ENCODE data around the gene ANKDD1B.
"Not testable (repeated sequence)": the region's sequence is repeated elsewhere in the genome, so short reads cannot be mapped to it uniquely, and the experiment has no call there.

The ANKDD1B gene

DNA sequence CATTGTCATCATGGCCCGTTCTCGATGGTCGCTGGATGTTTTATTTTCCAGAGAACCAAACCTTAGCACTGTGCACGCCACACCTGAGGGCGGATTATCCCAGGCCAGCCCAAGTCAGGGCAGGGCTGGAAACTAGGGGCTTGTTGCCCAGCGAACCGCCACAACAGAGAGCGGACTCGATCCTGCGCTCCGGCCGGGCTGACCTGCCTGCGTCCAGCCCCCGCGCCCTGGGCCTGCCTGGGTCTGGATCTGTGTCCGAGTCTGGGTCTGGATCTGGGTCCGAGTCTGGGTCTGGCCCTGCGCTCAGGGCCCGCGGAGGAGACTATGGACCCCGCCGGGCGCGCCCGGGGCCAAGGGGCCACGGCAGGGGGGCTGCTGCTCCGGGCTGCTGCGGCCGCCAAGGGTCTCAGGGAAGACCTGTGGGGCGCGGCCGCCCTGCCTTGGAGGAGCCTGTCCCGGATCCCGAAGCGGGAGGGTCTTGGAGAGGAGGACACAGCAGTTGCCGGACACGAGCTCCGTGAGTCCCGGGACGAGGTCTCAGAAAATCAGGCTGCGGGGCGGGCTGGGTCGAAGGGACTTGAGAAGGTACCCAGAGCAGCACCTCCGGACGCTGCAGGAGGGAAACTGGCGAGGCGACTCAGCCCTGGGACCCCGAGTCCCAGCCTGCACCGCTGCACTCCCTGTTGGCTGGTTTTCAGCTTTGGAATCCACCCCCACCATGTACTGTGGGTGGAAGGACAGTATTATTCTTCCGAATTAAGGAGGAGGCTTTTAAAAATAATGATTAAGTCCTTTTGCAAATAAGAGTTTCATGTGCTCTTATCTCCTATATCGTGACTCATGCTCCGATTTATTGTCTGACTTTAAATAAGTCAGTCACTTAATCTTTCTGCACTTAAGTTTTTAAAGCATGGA, at the start of gene ANKDD1B:
Gene ANKDD1B (plus strand): TSS at position 143 of the 915 bp plus-strand sequence. CDS start 182 bp downstream, at position 325.
- no peak for DNase-seq

DNA sequence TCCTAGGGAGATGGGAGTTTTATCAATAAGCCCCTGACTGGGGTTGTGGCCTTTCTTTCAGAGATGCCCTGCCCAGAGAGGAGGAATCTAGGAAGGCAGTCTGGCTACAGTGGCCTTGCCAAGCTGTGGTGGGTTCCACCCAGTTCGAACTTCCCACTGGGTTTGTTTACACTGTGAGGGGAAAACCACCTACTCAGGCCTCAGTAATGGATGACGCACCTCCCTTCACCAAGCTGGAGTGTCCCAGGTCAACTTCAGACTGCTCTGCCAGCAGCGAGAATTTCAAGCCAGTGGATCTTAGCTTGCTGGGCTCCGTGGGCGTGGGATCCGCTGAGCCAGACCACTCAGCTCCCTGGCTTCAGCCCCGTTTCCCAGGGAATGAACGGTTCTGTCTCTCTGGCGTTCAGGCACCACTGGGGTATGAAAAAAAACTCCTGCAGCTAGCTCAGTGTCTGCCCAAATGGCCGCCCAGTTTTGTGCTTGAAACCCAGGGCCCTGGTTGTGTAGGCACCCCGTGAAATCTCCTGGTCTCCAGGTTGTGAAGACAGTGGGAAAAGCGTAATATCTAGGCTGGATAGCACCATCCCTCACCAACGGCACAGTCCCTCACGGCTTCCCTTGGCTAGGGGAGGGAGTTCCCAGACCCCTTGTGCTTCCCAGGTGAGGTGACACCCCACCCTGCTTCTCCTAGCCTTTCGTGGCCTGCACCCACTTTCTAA, 45.1 kb upstream of the ANKDD1B start:
- DNase-seq, result not testable (repeated sequence)

DNA sequence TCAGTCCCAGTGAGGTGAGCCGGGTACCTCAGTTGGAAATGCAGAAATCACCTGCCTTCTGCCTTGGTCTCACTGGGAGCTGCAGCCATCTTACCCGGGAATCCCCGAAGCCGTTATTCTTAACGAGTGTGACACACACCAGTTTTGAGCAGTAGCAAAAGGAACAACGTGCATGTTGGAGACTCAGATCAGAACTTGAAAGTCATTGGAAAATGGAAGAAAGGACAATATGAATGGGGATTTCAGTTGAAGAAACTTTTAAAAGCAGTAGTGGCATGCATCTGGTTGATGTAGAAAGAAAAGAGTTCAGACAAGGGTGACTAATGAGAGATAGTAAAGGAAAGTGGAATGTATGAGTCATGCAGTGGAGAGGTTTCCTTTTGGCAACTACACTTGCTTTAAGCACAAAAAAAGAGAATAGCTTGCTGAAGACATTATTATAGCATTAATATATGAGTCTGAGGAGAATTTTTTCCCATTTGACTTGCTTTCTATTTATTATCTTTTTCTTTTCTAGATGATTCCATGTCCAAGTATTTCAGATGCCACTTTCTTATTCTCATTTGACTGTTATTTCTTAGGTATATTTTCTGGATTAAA, 44.4 kb upstream of the ANKDD1B start:
- DNase-seq, result peak; percentile 38

DNA sequence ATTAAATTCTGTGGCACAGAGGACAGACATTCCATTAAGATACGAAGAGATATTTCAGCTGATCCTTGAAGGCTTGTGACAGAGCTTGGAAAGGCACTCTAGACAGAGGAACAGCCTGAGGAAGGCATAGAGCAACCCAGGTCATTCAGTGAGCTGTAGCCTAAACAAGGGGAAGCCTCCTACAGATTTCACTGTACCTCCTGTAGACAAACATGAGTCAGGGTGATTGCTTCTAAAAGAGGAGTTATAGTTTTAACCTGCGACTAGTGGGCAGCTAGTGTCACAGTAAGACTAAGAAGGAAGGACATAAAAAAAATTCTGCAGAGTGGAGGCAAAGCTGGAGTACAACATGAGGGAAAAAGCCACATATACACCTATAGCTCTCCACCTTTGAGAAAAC, 43.5 kb upstream of the ANKDD1B start:
- no peak for DNase-seq

DNA sequence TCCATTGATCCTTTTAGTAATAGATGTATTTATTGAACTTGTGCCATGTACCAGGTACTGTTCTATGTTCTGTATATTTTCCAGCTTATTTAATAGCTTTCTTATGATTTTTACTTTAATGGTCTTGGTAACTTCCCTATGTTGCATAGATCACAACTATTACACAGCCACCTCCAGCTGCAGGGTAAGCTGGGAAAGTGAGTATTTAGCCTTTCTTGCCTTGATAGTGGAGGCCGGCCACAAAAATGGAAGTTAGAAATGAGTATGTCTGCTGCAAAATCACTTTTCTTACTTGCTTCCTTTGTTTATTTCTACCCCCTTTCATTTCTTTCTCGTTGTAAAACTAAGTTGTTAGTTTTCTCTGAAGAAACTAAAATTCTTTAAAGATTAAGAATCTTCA, 43.1 kb upstream of the ANKDD1B start:
- DNase-seq, result no peak

DNA sequence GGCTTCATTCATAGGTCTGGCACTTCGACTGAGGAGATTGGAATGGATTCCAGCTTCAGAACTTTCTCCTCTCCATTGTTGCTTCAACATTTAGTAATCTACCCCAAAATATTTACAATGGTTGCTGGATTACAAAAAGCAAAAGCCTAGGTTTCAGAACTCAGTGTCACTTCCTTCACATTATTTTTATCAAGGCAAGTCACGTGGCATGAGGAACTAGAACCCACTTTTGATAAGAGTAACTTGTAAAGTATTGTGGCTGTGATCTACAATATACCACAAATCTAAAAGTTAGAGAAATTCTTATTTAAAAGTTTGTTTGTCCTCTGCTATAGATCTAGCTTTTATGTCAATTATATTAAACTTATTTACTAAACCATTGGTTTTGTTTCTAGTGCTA, 39.7 kb upstream of the ANKDD1B start:
- no peak for DNase-seq

DNA sequence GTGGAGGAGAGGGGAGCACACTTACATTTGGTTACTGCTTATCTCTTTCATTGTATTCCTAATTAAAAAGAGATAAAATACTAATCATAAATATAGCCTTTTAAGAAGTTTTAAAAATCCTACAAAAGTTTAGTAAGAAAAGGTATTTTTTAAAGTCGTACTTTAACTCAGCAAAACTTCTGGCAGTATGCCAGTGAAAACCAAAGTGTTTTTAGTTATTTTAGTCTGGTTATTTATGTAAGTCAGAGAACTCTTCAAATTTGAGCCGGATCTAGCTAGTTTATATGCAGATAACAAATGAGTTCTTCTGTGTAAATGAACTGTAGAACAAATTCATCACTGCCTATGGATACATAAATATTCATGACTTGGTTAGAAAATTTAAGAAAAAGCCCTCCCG, 36.5 kb upstream of the ANKDD1B start:
- no peak for DNase-seq

DNA sequence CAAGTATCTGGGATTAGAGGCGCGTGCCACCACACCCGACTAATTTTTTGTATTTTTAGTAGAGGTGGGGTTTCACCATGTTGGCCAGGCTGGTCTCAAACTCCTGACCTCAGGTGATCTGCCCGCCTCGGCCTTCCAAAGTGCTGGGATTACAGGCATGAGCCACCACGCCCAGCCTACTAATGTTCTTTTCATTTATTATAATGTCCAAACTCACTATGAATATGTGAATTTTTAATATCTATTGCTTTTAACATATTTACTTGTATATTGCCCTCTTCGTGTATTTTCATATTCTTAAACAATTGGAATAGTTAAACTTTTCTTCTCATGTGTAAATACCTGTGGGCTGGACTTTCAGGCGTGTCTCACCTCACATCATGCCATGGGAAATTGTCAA, 33.0 kb upstream of the ANKDD1B start:
- not testable (repeated sequence) for DNase-seq

DNA sequence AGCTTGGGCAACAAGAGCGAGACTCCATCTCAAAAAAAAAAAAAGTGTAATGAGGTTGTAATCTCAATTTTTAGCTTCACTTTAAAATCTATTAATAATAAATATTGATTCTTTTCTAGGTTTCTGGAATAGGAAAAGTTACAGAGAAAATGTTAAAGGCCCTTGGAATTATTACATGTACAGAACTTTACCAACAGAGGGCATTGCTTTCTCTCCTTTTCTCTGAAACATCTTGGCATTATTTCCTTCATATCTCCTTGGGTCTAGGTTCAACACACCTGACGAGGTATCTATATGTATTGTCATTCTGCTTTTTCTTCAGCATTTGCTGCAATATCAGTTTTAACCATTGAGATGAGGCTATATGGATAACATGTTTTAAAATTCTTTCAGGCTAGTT, 26.6 kb upstream of the ANKDD1B start:
- no peak for DNase-seq

DNA sequence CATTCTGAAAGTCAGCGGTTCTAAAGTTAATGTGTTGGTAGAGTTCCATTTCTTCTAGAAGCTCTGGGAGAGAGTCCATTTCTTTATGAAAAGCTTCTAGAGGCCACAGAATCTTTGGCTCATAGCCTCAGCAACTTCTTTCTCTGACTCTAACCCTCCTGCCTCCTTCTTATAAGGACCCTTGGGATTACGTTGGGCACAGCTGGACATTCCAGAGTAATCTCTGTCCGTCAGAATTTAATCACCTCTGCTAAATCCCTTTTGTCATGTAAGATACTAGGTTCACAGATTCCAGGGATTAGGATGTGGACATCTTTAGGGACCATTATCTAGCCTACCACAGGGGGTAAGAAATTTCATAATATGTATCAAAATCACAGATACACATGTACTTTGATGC, 22.6 kb upstream of the ANKDD1B start:
- DNase-seq, result no peak

DNA sequence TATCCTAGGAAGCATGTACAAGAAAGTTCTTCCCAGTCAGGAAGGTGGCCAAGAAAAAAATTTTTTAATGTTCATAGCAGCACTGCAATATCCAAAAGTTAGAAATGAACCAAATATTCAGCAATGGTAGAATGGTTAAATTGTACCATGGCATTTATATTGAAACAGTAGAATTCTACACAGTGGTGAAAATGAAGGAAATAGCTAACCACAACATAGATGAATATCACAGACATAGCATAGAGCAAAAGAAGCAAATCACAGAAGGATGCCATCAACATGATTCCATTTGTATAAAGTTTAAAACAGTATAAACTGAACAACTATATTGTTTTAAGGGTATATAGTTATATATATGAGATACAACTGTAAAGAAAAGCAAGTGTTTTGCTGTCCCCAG, 10.7 kb upstream of the ANKDD1B start:
- no peak for DNase-seq

DNA sequence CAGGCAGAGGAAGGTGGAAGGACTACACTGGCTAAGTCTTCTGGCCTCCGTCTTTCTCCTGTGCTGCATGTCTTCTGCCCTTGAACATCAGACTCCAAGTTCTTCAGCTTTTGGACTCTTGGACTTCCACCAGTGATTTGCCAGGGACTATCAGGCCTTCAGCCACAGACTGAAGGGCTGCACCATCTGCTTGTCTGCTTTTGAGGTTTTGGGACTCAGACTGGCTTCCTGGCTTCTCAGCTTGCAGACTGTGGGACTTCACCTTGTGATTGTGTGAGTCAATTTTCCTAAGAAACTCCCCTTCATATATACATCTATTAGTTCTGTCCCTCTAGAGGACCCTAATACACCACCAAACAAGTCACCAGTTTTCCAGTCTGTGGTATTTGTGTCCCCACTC, 9.7 kb upstream of the ANKDD1B start:
- no peak for DNase-seq

DNA sequence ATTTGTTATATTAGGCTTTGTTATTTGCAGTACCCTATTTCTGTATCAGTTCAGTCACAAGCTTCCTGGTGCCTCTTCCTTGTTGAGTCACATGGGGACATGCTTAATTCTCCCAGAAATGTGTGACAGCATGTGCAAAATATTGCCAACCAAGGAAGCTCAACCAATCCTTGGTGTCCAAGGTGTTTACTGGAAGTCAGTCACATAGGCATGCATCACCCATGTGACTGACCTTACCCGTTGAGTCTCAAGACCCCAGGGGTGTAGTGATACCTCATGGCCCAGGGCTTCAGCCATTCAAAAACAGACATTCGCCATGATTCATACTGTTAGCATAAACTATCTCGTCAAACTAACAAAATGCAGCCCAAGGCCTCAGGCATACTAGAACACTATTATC, 9.3 kb upstream of the ANKDD1B start:
- DNase-seq, result no peak

DNA sequence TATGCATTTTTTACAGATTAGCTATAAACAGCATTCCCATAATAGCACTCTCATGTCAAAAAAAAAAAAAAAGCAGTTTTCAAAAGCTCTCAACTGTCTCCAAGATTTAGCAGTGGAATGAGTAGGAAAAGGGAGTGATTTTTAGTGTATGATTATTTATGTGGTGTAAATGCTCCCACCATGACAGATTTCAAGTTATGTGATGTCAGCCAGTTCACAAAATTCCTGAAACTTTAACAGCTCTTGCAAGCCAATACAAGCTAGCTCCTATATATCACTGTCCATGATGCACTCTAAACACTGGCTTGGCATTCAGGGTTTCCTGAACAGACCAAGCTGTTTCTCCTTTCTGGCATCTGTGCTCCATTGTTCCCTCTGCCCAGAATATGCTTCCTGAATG, 7.9 kb upstream of the ANKDD1B start:
- DNase-seq, result no peak

DNA sequence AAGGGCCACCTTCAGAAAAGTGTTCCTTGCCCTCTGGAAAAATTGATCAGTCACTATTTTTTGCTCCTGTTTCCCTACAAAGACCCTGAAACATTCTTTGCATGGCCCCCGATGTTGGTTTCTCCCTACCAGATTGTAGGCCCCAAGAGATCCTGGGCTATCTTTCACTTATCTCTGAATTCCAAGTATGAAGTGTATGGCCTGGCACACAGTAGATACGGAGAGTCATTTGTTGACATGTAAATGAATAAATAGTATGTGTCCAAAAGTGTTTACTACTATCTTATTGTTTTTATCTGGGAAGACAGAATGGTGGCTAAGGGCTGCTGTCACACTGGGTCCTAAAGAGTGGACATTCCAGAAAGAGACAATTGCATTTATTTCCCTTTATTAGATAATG, 7.4 kb upstream of the ANKDD1B start:
- DNase-seq, result no peak

DNA sequence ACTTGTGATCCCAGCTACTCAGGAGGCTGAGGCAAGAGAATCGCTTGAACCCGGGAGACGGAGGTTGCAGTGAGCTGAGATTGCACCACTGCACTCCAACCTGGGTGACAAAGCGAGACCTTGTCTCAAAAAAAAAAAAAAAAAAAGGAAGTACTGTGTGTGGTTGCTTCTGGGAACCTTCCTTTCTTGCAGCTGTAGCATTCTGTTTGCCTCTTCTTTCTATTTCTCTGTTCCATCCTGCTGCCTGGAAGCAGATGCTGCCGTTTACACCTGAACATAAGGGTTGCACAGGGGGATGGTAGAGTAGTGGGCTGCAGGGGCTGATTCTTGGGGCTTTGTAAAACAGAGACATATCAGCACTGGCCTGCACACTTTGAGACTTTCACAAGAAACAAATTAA, 3.9 kb upstream of the ANKDD1B start:
- DNase-seq, result not testable (repeated sequence)

DNA sequence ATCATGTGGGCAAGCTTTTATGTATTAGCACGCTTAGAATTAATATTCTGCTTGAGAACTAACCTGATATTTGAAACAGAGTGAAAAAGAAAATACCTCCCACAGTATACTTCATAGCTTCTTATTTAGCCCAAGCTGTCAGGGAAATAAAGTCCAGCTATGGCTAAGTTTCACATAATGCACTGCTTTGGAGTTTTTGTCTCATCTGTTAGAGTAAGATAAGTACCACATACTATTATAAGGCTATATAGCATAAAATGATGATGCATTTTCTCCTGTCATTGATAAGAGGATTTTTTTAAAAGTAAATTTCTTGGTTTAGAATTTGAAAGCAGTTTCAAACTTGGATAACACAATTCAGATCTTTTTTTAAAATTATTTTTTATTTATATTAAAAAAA, 2.4 kb upstream of the ANKDD1B start:
- DNase-seq, result no peak

DNA sequence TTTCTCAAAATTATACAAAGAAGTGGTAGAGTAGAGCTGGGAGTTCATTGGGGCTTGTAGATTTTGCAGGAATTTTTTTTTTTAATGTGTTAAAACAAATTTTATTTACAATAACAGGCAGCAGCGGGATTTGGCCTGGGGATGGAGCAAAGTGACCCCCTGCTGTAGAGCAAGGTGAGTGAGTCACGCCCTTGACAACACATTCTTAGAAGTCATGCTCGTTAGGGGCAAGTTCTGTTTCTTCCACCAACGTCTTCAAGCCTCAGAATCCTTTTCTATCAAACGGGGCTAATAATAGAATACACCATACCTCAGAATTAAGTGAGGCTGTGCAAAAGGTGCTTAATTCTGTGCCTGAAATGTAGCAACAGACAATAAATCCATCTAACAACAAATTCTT, 1.1 kb upstream of the ANKDD1B start:
- no peak for DNase-seq

DNA sequence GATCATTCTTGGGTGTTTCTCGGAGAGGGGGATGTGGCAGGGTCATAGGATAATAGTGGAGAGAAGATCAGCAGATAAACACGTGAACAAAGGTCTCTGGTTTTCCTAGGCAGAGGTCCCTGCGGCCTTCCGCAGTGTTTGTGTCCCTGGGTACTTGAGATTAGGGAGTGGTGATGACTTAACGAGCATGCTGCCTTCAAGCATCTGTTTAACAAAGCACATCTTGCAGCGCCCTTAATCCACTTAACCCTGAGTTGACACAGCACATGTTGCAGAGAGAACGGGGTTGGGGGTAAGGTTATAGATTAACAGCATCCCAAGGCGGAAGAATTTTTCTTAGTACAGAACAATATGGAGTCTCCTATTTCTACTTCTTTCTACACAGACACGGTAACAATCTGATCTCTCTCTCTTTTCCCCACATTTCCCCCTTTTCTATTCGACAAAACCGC, 368 bp upstream of the ANKDD1B start:
- not testable (repeated sequence) for DNase-seq

DNA sequence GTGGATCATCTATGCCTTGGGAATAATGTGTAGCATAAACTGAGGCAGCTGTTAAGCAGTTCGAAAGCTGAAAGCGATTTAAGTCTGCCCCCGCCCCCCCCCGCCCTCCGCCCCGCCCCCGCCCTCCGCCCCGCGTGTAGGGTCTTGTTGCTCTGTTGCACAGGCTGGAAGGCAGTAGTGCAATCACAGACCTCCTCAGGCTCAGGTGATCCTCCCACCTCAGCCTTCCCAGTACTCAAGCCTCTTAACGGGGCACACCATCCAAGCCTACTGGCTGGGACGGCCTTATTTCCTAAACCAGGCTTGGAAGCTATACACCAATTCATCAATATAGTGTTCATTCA, 945 bp downstream of the ANKDD1B start:
- DNase-seq, result no peak

DNA sequence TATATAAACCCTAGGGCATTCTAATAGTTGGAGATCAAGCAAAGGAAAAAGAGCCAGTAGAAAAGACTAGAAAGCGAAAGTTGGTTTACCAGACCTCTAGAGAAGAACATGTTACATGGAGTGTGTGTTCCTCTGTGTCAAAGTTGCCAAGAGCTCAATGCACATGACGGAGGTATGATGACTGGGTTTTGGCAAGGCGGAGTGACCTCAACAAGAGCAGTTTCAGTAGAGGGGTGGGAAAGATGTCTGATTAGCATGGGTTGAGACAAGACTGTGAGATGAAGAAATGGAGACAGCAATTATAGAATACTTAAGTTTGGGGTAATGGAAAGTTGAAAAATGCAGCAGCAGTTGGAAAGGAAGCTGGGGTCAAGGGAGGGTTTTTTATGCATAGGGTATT, 1.6 kb downstream of the ANKDD1B start:
- no peak for DNase-seq

DNA sequence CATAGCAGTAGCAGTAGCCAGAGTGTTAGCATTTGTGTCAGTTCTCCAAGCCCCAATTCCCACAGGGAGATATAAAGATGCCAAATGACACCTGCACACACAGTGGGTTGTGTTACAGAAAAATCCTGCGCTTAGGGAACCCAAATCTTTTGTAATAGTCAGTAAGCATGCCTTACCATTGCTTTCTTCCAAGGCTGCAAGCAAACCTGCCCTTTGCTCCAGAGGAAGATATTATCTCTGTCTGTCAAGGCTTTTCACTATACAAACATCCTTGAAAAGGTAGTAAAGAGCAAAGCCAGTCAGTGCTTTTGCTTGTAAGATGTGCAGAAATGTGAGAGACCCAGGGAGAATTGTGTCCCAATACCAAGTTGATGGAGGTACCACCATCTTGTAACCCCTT, 2.9 kb downstream of the ANKDD1B start:
- no peak for DNase-seq

DNA sequence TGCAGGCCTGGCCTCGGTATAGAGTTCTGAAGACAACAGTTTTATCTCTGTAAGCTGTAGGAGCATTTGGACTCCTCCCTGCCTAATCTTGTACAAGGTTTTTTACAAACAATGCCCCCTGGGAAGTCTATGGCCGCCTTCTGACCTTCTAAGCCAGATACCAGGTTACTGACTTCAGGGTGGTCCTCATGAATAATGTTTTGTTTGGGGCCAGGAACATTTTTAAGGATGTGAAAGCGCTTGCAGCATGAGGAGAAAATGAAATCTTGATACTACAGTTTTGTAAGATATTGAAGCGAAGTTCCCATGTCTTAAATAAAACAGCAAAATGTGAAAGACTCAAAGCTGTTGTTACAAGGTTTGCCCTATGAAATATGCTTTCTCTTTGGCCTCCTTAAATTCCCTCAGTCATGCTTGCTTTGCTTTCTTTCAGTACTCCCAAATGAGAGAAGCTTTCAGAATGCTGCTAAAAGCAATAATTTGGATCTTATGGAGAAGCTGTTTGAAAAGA, 5.2 kb downstream of the ANKDD1B start:
- no peak for DNase-seq
